HCT116 (cell line): ENCODE data around the gene FURIN. TPM values are rescaled to one million over a fixed set of nuclear protein-coding genes. Genes with fewer than 3 reads are reported as not detected.

Source experiments
- ATAC-seq: fragments of 200-7000 bp; cut with Tn5 transposase; 2 replicates; pipeline ENCODE4 v1.9.1; 2020; ENCODE audit warnings: mild to moderate bottlenecking, moderate library complexity
- BruUV-seq: library from RNA; stranded (reverse); fragments of 400-500 nt; replicated peaks from 2 replicates; lab custom pipeline; 2021; lab: Mats Ljungman, UMichigan
- CTCF ChIA-PET: fragments of 300-600 bp; sonication (Branson Sonifier 250); formaldehyde crosslinking; loops from one replicate; lab custom pipeline; 2021; ENCODE audit warnings: antibody characterized with exemption; lab: Charles Lee
- POLR2A ChIA-PET: fragments of 300-600, 350-600 bp; sonication (Branson Sonifier 250); formaldehyde crosslinking; loops from one replicate; lab custom pipeline; 2021; ENCODE audit warnings: antibody characterized with exemption; lab: Charles Lee
- RAD21 ChIA-PET, 2 experiments: fragments of 300-600 bp; sonication (Branson Sonifier 250); formaldehyde crosslinking; loops; one replicate each; lab custom pipeline; 2023; ENCODE audit warnings: low total read pairs in 2 of 2; ENCODE audit not compliant: uncharacterized antibody in 2 of 2, unreplicated experiment in 2 of 2, low non-redundant PET in 1 of 2; lab: Charles Lee
- DNase-seq: peaks from one replicate; pipeline ENCODE4 v3.0.0-alpha.2; 2010; ENCODE audit warnings: low read depth, low spot score
- H2AFZ ChIP-seq: fragments of 200-600 bp; shearing (Covaris generic), sonication (generic); 2 replicates; pipeline ENCODE4 v1.6.1; 2017; ENCODE audit warnings: low read depth, mixed run types, mixed read lengths, antibody characterized with exemption, low read length; ENCODE audit not compliant: poor library complexity, severe bottlenecking
- H3K27ac ChIP-seq: 2 replicates; pipeline ENCODE4 v1.5.1; 2012; ENCODE audit warnings: low read depth, low read length
- H3K27me3 ChIP-seq: fragments of 200-600 bp; sonication (generic); 2 replicates; pipeline ENCODE4 v1.6.1; 2016; ENCODE audit warnings: mixed run types, low read length, mixed read lengths; ENCODE audit not compliant: insufficient read depth
- H3K36me3 ChIP-seq, 2 experiments: fragments of 200-500 bp in 1 of 2; fragments of 200-600 bp in 1 of 2; sonication (Bioruptor generic) in 1 of 2; sonication (generic) in 1 of 2; 2 replicates each; pipeline versions ENCODE4 v1.5.1 to v1.6.1; 2014 to 2016; ENCODE audit warnings: low read length in 2 of 2, inconsistent platforms in 1 of 2, mixed read lengths in 1 of 2, mixed run types in 1 of 2; ENCODE audit not compliant: insufficient read depth in 2 of 2, control insufficient read depth in 1 of 2
- H3K4me1 ChIP-seq, 2 experiments: fragments of 200-600 bp in 1 of 2; sonication (generic) in 1 of 2; 2 replicates each; pipeline versions ENCODE4 v1.5.1 to v1.6.1; 2012 to 2017; ENCODE audit warnings: low read length in 2 of 2, inconsistent platforms in 1 of 2, mild to moderate bottlenecking in 1 of 2, mixed read lengths in 1 of 2, mixed run types in 1 of 2, moderate library complexity in 1 of 2; ENCODE audit not compliant: insufficient read depth in 2 of 2, control insufficient read depth in 1 of 2
- H3K4me2 ChIP-seq: fragments of 200-600 bp; sonication (generic); 2 replicates; pipeline ENCODE4 v1.6.1; 2017; ENCODE audit warnings: mixed run types, low read length, mixed read lengths
- H3K4me3 ChIP-seq, 2 experiments: fragments of 200-600 bp in 1 of 2; sonication (generic) in 1 of 2; replicated peaks in 1 of 2; 2 replicates each; pipeline ENCODE4 v1.5.1; 2011 to 2016; ENCODE audit warnings: low read length in 2 of 2, control low read depth in 1 of 2, low read depth in 1 of 2, mild to moderate bottlenecking in 1 of 2, mixed read lengths in 1 of 2, mixed run types in 1 of 2
- H3K79me2 ChIP-seq: fragments of 200-600 bp; sonication (generic); 2 replicates; pipeline ENCODE4 v1.6.1; 2017; ENCODE audit warnings: mild to moderate bottlenecking, mixed run types, low read length, moderate library complexity, mixed read lengths; ENCODE audit not compliant: insufficient read depth
- H3K9ac ChIP-seq: fragments of 200-600 bp; sonication (generic); 2 replicates; pipeline ENCODE4 v1.6.1; 2016; ENCODE audit warnings: low read length, mixed read lengths
- H3K9me2 ChIP-seq: fragments of 200-600 bp; sonication (generic), shearing (Covaris generic); 2 replicates; pipeline ENCODE4 v1.6.1; 2017; ENCODE audit warnings: mixed run types, mild to moderate bottlenecking, moderate library complexity; ENCODE audit not compliant: insufficient read depth
- H3K9me3 ChIP-seq, 2 experiments: fragments of 200-500 bp in 1 of 2; fragments of 200-600 bp in 1 of 2; sonication (Bioruptor generic) in 1 of 2; sonication (generic) in 1 of 2; 2 replicates each; pipeline ENCODE4 v1.6.1; 2014 to 2017; ENCODE audit warnings: low read length in 2 of 2, mixed read lengths in 2 of 2, inconsistent platforms in 1 of 2, low read depth in 1 of 2, mild to moderate bottlenecking in 1 of 2, mixed run types in 1 of 2, moderate library complexity in 1 of 2; ENCODE audit not compliant: control insufficient read depth in 1 of 2, insufficient read depth in 1 of 2
- H4K20me1 ChIP-seq: fragments of 200-600 bp; sonication (generic), shearing (Covaris generic); 2 replicates; pipeline ENCODE4 v1.6.1; 2017; ENCODE audit warnings: mixed run types, mild to moderate bottlenecking, moderate library complexity; ENCODE audit not compliant: insufficient read depth
- CBX3 ChIP-seq: IDR thresholded peaks from 2 replicates; pipeline ENCODE4 v1.6.1; 2012; ENCODE audit warnings: low read depth
- CEBPB ChIP-seq: IDR thresholded peaks from 2 replicates; pipeline ENCODE4 v1.6.1; 2012; ENCODE audit warnings: low read depth
- EGR1 ChIP-seq: IDR thresholded peaks from 2 replicates; pipeline ENCODE4 v1.6.1; 2012; ENCODE audit warnings: low read depth
- ELF1 ChIP-seq: IDR thresholded peaks from 2 replicates; pipeline ENCODE4 v1.6.1; 2012; ENCODE audit warnings: low read depth, borderline replicate concordance
- EZH2phosphoT487 ChIP-seq: fragments of 200-600 bp; IDR thresholded peaks from 2 replicates; pipeline ENCODE4 v1.6.1; 2018; ENCODE audit warnings: antibody characterized with exemption, borderline replicate concordance
- JUND ChIP-seq: IDR thresholded peaks from 2 replicates; pipeline ENCODE4 v1.6.1; 2012
- POLR2A ChIP-seq: IDR thresholded peaks from 2 replicates; pipeline ENCODE4 v1.7.0; 2011; ENCODE audit warnings: borderline replicate concordance; ENCODE audit not compliant: insufficient read depth, insufficient read length; ENCODE audit errors: extremely low read depth
- RAD21 ChIP-seq: IDR thresholded peaks from 2 replicates; pipeline ENCODE4 v1.6.1; 2012; ENCODE audit warnings: low read depth, mild to moderate bottlenecking
- SIN3A ChIP-seq: IDR thresholded peaks from 2 replicates; pipeline ENCODE4 v1.6.1; 2012; ENCODE audit warnings: low read depth
- SRF ChIP-seq: IDR thresholded peaks from 2 replicates; pipeline ENCODE4 v1.6.1; 2012; ENCODE audit warnings: low read depth
- TCF7L2 ChIP-seq: IDR thresholded peaks from 2 replicates; pipeline ENCODE4 v1.7.0; 2011; ENCODE audit warnings: borderline replicate concordance, inconsistent platforms; ENCODE audit not compliant: insufficient read depth, insufficient read length; ENCODE audit errors: extremely low read depth
- YY1 ChIP-seq: IDR thresholded peaks from 2 replicates; pipeline ENCODE4 v1.6.1; 2011; ENCODE audit warnings: low read length, low read depth, moderate library complexity, mild to moderate bottlenecking; ENCODE audit not compliant: insufficient replicate concordance; ENCODE audit errors: extremely low read depth
- intact Hi-C: fragments of 100-400 bp; cut with micrococcal nuclease; formaldehyde crosslinking; loops from 2 replicates; pipeline ENCODE4 v1.10.0; 2022
- total RNA-seq: library from RNA; stranded (reverse); gene quantifications from one replicate; pipeline ENCODE4 v1.2.1, GENCODE V29; 2021; ENCODE audit not compliant: unreplicated experiment
- TF ChIP-seq, protein P1 (sequence below): IDR thresholded peaks from 2 replicates; pipeline ENCODE4 v1.6.1; 2011; ENCODE audit warnings: mild to moderate bottlenecking, low read length, moderate library complexity; ENCODE audit not compliant: insufficient replicate concordance; ENCODE audit errors: extremely low read depth
- TF ChIP-seq, protein P2 (sequence below): IDR thresholded peaks from 2 replicates; pipeline ENCODE4 v1.6.1; 2012
- TF ChIP-seq, protein P3 (sequence below), 3 experiments: fragments of 200-600 bp in 1 of 3; sonication (generic) in 1 of 3; IDR thresholded peaks in 2 of 3; conservative IDR thresholded peaks in 1 of 3; 2 replicates each; pipeline ENCODE4 v1.5.1; 2012 to 2017; ENCODE audit warnings: low read depth in 2 of 3, low read length in 2 of 3, antibody characterized with exemption in 1 of 3, borderline replicate concordance in 1 of 3, control low read depth in 1 of 3, mild to moderate bottlenecking in 1 of 3, mixed read lengths in 1 of 3, mixed run types in 1 of 3, moderate library complexity in 1 of 3; ENCODE audit not compliant: insufficient read depth in 1 of 3

Gene FURIN
- total RNA-seq, 1 experiment from 2014 or later: 42.0 TPM

DNA sequence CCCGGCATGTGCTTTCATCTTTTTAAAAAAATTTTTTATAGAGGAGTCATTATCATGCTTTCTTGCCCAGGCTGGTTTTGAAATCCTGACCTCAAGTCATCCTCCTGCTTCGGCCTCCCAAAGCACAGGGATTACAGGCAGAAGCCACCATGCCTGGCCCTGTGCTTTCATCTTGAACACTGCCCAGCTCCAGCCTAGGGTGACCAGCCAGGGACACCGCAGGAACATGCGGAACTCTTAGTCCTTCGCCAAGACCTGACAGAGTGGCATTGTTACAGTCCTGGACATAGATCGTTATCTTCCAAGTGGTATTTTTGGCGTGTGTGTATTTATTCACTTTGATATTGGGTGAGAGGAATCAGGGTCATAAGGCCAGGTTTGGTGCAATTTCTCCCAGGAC, 7.9 kb upstream of the FURIN start (continued):
- TF ChIP-seq, protein P1, sequence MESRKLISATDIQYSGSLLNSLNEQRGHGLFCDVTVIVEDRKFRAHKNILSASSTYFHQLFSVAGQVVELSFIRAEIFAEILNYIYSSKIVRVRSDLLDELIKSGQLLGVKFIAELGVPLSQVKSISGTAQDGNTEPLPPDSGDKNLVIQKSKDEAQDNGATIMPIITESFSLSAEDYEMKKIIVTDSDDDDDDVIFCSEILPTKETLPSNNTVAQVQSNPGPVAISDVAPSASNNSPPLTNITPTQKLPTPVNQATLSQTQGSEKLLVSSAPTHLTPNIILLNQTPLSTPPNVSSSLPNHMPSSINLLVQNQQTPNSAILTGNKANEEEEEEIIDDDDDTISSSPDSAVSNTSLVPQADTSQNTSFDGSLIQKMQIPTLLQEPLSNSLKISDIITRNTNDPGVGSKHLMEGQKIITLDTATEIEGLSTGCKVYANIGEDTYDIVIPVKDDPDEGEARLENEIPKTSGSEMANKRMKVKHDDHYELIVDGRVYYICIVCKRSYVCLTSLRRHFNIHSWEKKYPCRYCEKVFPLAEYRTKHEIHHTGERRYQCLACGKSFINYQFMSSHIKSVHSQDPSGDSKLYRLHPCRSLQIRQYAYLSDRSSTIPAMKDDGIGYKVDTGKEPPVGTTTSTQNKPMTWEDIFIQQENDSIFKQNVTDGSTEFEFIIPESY: no peak
- TF ChIP-seq POLR2A (no peak), SRF (no peak), TCF7L2 (no peak), RAD21 (no peak), CEBPB (no peak), ELF1 (no peak)
- TF ChIP-seq, protein P2, sequence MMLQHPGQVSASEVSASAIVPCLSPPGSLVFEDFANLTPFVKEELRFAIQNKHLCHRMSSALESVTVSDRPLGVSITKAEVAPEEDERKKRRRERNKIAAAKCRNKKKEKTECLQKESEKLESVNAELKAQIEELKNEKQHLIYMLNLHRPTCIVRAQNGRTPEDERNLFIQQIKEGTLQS: no peak
- TF ChIP-seq, all 23 proteins: peak for 0

DNA sequence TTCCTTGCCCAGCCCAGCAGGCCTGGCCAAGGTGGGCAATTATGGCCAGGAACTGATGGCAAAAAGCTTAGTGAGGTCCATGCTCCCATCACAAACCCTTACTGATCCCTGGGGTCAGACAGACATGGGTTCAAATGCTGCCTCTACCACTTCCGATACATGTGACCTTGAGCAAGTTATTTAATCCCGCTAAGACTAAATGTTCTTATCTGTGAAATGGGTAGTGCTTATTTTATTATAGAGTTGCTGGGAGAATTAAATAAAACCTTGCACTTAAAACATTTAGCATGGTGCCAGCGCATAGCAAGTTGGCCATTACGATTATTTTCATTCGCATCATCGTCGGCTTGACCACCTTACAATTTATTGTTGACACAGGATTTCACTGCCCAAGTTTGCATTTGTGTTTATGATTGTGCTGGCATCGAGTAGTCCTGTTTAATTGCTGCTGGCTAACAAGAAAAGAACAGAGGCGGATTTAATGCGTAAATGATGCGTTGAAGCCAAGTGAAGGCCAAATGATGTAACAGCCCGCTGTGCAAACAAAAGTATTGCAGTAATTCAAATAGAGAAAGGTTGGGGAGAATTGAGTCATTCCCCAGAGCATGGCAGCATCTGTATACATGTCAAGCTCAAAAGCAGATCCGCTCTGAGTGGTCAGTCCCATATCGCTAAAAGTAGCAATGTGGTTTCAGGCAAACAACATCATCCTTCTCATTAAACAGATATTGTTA, 7.3 kb upstream of the FURIN start:
- no peak for DNase-seq
- no peak overlapping the region for H3K4me3 ChIP-seq
- peak overlapping the region; percentile 62 for H2AFZ ChIP-seq
- H3K36me3 ChIP-seq: no peaks in the 10 kb centered on the region
- ChIA-PET CTCF (no interaction called here), POLR2A (interaction anchor here (0.6 to 2.1 kb wide), 2 partner anchors 9 to 154 kb away, joined by 3 to 6 read pairs; no protein-coding TSS in a partner anchor), RAD21 (no interaction called here)
- no peaks in the 10 kb centered on the region for H3K9me2 ChIP-seq
- H4K20me1 ChIP-seq: no peaks in the 10 kb centered on the region
- peaks cover 8% of the 10 kb centered on the region; the same call in 1 of the 2 replicates for H3K27me3 ChIP-seq
- H3K27ac ChIP-seq: no peak overlapping the region
- H3K4me2 ChIP-seq: peak overlapping the region; percentile 41
- ATAC-seq: no peak
- no TSS peak for BruUV-seq
- no peaks in the 10 kb centered on the region for H3K9me3 ChIP-seq
- H3K9ac ChIP-seq: no peak overlapping the region
- intact Hi-C loops: loop anchor here (5.0 kb wide), 1 partner anchor 144 kb away; the partner anchor contains the start of gene BLM
- TF ChIP-seq, protein P3, sequence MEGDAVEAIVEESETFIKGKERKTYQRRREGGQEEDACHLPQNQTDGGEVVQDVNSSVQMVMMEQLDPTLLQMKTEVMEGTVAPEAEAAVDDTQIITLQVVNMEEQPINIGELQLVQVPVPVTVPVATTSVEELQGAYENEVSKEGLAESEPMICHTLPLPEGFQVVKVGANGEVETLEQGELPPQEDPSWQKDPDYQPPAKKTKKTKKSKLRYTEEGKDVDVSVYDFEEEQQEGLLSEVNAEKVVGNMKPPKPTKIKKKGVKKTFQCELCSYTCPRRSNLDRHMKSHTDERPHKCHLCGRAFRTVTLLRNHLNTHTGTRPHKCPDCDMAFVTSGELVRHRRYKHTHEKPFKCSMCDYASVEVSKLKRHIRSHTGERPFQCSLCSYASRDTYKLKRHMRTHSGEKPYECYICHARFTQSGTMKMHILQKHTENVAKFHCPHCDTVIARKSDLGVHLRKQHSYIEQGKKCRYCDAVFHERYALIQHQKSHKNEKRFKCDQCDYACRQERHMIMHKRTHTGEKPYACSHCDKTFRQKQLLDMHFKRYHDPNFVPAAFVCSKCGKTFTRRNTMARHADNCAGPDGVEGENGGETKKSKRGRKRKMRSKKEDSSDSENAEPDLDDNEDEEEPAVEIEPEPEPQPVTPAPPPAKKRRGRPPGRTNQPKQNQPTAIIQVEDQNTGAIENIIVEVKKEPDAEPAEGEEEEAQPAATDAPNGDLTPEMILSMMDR (IDR thresholded peaks at IDR 0.05 in 2 of 3, conservative IDR thresholded peaks at IDR 0.05 in 1 of 3; ENCODE audit: borderline replicate concordance in 1 of 3, insufficient read depth in 1 of 3, low read depth in 2 of 3, low read length in 2 of 3): no peak
- TF ChIP-seq JUND (no peak), YY1 (no peak), SIN3A (no peak), EZH2phosphoT487 (no peak), EGR1 (no peak), CBX3 (no peak)
- no peaks in the 10 kb centered on the region for H3K79me2 ChIP-seq
- H3K4me1 ChIP-seq: peaks cover 20 to 53% of the 10 kb centered on the region in 2 experiments
